AG09319 (cell line): ENCODE results near the gene AP5B1.
"Not testable (repeated sequence)": the region's sequence is repeated elsewhere in the genome, so short reads cannot be mapped to it uniquely, and the experiment has no call there.

Experiments
- DNase-seq: peaks from one replicate; pipeline ENCODE4 v3.0.0-alpha.2; 2010; ENCODE audit warnings: low read depth; ENCODE audit errors: extremely low read depth
- TF ChIP-seq, protein P1 (sequence below): IDR thresholded peaks from 2 replicates; pipeline ENCODE4 v1.5.1; 2011; ENCODE audit warnings: low read depth, mild to moderate bottlenecking, inconsistent platforms, low read length, moderate library complexity

The AP5B1 gene

DNA sequence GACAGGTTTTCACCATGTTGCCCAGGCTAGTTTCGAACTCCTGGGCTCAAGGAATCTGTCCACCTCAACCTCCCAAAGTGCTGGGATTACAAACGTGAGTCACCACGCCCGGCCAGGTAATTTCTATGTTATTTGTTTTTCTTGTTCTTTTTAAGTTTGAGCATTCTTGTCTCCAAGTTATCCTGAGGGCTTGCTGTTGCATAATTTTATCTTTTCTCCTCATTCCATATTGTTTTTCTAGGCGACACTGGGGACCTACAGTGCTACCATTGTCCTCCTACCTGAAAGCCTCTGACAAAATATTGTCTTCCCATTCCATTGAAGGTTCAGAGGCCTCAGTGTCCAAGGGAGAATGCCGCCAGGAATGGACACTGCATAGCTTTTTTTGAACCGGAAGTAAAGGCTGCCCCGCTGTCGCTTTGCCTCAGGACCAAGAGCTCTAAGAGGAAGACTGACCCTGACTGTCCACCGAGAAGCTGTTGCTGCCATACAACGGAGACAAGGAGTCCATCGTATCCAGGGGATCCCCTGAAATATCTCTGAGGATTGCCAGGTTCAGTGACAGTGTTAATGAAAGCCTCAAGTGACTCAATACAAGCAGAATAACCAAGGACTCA lies 9.7 kb downstream of the AP5B1 start:
- DNase-seq, result no peak
- TF ChIP-seq, protein P1, sequence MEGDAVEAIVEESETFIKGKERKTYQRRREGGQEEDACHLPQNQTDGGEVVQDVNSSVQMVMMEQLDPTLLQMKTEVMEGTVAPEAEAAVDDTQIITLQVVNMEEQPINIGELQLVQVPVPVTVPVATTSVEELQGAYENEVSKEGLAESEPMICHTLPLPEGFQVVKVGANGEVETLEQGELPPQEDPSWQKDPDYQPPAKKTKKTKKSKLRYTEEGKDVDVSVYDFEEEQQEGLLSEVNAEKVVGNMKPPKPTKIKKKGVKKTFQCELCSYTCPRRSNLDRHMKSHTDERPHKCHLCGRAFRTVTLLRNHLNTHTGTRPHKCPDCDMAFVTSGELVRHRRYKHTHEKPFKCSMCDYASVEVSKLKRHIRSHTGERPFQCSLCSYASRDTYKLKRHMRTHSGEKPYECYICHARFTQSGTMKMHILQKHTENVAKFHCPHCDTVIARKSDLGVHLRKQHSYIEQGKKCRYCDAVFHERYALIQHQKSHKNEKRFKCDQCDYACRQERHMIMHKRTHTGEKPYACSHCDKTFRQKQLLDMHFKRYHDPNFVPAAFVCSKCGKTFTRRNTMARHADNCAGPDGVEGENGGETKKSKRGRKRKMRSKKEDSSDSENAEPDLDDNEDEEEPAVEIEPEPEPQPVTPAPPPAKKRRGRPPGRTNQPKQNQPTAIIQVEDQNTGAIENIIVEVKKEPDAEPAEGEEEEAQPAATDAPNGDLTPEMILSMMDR, result no peak

DNA sequence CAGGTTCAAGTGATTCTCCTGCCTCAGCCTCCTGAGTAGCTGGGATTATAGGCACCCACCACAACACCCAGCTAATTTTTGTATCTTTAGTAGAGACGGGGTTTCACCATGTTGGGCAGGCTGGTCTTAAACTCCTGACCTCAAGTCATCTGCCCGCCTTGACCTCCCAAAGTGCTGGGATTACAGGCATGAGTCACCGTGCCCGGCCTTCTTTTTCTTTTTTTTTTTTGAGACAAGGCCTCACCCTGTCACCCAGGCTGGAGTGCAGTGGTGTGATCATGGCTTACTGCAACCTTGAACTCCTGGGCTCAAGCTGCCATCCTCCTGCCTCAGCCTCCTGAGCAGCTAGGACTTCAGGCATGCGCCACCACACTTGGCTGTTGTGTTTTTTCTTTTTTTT lies 13.0 kb downstream of the AP5B1 start:
- not testable (repeated sequence) for DNase-seq

DNA sequence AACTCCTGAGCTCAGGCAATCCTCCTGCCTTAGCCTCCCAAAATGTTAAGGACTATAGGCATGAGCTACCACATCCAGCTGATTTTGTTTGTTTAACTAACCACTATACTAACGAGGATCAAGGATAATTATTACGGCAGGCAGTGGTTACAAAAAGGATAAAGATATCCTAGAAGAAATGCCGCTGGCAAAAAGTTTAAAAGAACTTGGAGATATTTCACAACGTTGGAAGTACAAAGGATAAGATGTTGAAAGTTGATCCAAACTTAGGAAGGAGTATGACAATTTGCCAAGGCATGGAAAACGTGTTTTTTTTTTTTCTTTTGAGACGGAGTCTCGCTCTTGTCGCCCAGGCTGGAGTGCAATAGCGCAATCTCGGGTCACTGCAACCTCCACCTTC lies 13.4 kb downstream of the AP5B1 start:
- peak; percentile 42 for DNase-seq
- TF ChIP-seq, protein P1, result no peak

DNA sequence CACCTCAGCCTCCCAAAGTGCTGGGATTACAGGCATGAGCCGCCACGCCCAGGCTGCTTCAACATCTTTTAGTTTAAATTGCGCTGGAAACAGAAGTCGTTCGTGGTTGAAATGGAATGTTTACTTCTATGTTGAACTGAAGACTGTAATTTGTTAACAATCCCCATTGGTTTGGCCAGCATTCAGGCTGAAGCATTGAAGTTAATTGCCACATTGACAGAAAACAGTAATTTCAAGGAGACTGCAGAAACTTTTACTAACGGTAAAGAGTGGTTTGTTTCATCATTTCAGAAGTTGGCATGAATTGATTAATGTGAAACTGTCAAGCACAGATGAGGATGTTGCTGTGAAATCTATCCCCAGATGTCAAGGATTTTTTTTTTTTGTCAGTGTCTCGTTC lies 14.2 kb downstream of the AP5B1 start:
- TF ChIP-seq, protein P1, result no peak
- peak; percentile 54 for DNase-seq

DNA sequence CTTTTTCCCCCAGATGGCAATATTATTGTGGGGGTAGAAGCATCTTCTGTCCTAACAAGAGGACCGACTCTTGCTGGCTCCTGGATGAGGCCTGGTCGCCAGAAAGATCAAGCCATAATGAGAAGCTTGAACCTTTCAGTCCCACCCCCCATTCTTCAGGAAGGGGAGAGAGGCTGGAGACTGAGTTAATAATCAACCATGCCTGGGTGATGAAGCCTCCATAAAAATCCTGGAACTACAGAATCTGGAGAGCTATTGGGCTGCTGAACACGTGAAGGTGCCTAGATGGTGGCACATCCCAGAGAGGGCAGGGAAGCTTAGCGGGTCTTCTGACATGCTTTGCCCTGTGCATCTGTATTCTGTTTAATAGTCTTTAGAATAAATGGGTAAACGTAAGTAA lies 16.3 kb downstream of the AP5B1 start:
- no peak for DNase-seq
- TF ChIP-seq, protein P1, result no peak

DNA sequence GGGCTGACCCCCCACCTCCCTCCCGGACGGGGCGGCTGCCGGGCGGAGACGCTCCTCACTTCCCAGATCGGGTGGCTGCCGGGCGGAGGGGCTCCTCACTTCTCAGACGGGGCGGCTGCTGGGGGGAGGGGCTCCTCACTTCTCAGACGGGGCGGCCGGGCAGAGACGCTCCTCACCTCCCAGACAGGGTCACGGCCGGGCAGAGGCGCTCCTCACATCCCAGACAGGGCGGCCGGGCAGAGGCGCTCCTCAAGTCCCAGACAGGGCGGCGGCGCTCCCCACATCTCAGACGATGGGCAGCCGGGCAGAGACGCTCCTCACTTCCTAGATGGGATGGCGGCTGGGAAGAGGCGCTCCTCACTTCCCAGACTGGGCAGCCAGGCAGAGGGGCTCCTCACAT lies 18.0 kb downstream of the AP5B1 start:
- not testable (repeated sequence) for DNase-seq

DNA sequence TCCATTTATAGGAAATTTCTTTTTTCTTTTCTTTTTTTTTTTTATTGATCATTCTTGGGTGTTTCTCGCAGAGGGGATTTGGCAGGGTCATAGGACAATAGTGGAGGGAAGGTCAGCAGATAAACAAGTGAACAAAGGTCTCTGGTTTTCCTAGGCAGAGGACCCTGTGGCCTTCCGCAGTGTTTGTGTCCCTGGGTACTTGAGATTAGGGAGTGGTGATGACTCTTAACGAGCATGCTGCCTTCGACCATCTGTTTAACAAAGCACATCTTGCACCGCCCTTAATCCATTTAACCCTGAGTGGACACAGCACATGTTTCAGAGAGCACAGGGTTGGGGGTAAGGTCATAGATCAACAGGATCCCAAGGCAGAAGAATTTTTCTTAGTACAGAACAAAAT lies 18.6 kb downstream of the AP5B1 start:
- not testable (repeated sequence) for DNase-seq

DNA sequence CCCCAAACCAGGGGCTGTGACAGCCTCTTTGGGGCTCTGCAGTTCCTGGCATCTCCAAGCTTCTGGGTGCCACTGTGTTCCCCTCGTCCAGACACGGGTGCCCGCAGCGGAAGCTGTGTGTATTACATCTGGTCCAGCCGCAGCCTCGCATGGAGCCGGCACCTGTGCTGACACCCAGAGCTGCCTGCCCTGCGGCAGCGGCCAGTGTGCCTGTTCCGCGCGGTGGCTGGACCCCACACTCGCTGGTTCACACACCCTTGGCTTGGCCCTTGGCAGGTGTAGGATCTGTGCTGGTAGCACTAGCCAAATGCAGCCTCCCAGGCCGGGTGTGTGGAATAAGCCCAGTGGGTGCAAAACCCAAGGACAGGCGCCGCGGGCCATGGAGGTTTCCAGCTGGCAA lies 35.7 kb downstream of the AP5B1 start:
- TF ChIP-seq, protein P1, result no peak

DNA sequence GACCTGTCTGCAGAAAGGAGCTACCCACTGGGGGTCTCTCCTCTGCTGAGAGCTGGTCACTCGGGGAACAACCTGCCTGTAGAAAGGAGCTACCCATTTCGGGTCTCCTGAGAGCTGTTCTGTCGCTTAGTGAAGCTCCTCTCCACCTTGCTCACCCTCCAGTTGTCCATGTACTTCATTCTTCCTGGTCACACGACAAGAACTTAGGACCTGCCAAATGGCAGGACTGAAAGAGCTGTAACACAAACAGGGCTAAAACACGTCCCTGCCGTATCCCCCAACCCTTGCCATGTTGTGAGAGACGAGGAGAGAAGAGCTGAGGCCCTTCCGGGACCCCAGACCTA lies 36.1 kb downstream of the AP5B1 start:
- TF ChIP-seq, protein P1, result no peak
- no peak for DNase-seq

More for the DNA sequence above, 35.7 kb downstream of the AP5B1 start:
- DNase-seq, result no peak
